ENCODE data around the gene ANKRD2.

Gene ANKRD2

DNA sequence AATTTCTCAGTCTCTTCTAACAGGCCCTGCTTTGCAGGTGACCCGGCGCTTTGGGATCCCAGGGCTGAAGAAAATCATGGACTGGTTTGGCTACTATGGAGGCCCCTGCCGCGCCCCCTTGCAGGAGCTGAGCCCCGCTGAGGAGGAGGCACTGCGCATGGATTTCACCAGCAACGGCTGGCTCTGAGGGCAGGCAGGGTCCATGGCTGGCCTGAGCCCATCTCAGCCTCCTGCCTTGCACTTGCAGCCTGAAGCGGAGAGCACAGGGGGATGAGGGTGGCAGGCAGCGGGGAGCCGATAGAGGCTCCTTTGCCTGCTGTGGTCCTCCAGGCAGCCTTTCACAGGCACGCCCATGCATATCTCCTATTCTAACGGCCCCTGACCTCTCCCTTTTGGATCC is 38.9 kb downstream of the ANKRD2 start:
- no peak for TF ChIP-seq REST (IDR thresholded peaks at IDR 0.05; ENCODE audit: low read depth)
- TF ChIP-seq NFIC (IDR thresholded peaks at IDR 0.05) = no peak
- no peak for TF ChIP-seq CREB1 (IDR thresholded peaks at IDR 0.05; ENCODE audit: low read depth)
- no peak for TF ChIP-seq MAX (IDR thresholded peaks at IDR 0.05)
- no peak for TF ChIP-seq TCF12 (IDR thresholded peaks at IDR 0.05; ENCODE audit: low read depth)

- no peak for TF ChIP-seq YY1 (IDR thresholded peaks at IDR 0.05; ENCODE audit: low read depth)
- TF ChIP-seq, protein P1, sequence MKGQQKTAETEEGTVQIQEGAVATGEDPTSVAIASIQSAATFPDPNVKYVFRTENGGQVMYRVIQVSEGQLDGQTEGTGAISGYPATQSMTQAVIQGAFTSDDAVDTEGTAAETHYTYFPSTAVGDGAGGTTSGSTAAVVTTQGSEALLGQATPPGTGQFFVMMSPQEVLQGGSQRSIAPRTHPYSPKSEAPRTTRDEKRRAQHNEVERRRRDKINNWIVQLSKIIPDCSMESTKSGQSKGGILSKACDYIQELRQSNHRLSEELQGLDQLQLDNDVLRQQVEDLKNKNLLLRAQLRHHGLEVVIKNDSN (IDR thresholded peaks at IDR 0.05) = no peak
- TF ChIP-seq NFIC (IDR thresholded peaks at IDR 0.05) = no peak
- TF ChIP-seq TEAD4 (IDR thresholded peaks at IDR 0.05) = no peak
- TF ChIP-seq TAF1 (IDR thresholded peaks at IDR 0.05; ENCODE audit: low read depth) = no peak
- no peak for TF ChIP-seq FOXM1 (IDR thresholded peaks at IDR 0.05; ENCODE audit: borderline replicate concordance, low read depth)
- peak; percentile 87 for TF ChIP-seq RAD21 (IDR thresholded peaks at IDR 0.05; ENCODE audit: low read depth)
- TF ChIP-seq REST (IDR thresholded peaks at IDR 0.05; ENCODE audit: low read depth) = no peak
- no peak for TF ChIP-seq CREB1 (IDR thresholded peaks at IDR 0.05; ENCODE audit: low read depth)
Measured at GRCh38 chr10:97612386-97612785, 39.8 kb downstream of the ANKRD2 start.

DNA sequence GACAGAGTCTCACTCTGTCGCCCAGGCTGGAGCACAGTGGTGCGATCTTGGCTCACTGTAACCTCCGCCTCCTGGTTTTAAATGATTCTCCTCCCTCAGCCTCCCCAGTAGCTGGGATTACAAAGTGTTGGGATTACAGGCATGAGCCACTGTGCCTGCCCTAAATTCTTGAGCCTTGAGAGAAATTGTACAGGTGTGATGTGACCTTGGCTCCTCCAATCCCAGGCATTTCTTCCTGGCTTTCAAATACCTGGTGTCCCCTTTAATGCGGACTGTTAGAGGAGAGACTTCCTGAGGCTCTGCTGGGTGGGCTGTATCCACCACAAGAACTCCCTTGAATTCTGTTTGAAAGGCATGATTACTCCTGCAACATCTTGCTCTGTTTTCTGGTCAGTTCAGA is 45.7 kb downstream of the ANKRD2 start:
- TF ChIP-seq FOXM1 (IDR thresholded peaks at IDR 0.05; ENCODE audit: borderline replicate concordance, low read depth) (no peak), EGR1 (IDR thresholded peaks at IDR 0.05) (no peak), CREB1 (IDR thresholded peaks at IDR 0.05; ENCODE audit: low read depth) (no peak), RAD21 (IDR thresholded peaks at IDR 0.05; ENCODE audit: low read depth) (no peak), TEAD4 (IDR thresholded peaks at IDR 0.05) (no peak), YY1 (IDR thresholded peaks at IDR 0.05; ENCODE audit: low read depth) (no peak), TCF12 (IDR thresholded peaks at IDR 0.05; ENCODE audit: low read depth) (no peak), REST (IDR thresholded peaks at IDR 0.05; ENCODE audit: low read depth) (no peak), ZBTB7A (IDR thresholded peaks at IDR 0.05; ENCODE audit: low read depth) (no peak), MAX (IDR thresholded peaks at IDR 0.05) (no peak), TAF1 (IDR thresholded peaks at IDR 0.05; ENCODE audit: low read depth) (no peak), CEBPB (IDR thresholded peaks at IDR 0.05) (no peak), EP300 (IDR thresholded peaks at IDR 0.05; ENCODE audit: borderline replicate concordance) (no peak), NFIC (IDR thresholded peaks at IDR 0.05) (no peak)
- TF ChIP-seq, protein P1 (IDR thresholded peaks at IDR 0.05) = no peak

GRCh38 chr10:97618733-97619132 is 46.2 kb downstream of the ANKRD2 start:
- no peak for TF ChIP-seq EGR1 (IDR thresholded peaks at IDR 0.05)
- TF ChIP-seq YY1 (IDR thresholded peaks at IDR 0.05; ENCODE audit: low read depth) = no peak
- no peak for TF ChIP-seq MAX (IDR thresholded peaks at IDR 0.05)
- no peak for TF ChIP-seq TEAD4 (IDR thresholded peaks at IDR 0.05)
- no peak for TF ChIP-seq CREB1 (IDR thresholded peaks at IDR 0.05; ENCODE audit: low read depth)
- TF ChIP-seq FOXM1 (IDR thresholded peaks at IDR 0.05; ENCODE audit: borderline replicate concordance, low read depth) = no peak
- TF ChIP-seq NFIC (IDR thresholded peaks at IDR 0.05) = no peak
- no peak for TF ChIP-seq ZBTB7A (IDR thresholded peaks at IDR 0.05; ENCODE audit: low read depth)
- TF ChIP-seq EP300 (IDR thresholded peaks at IDR 0.05; ENCODE audit: borderline replicate concordance) = no peak
- TF ChIP-seq TAF1 (IDR thresholded peaks at IDR 0.05; ENCODE audit: low read depth) = no peak
- TF ChIP-seq CEBPB (IDR thresholded peaks at IDR 0.05) = no peak
- no peak for TF ChIP-seq REST (IDR thresholded peaks at IDR 0.05; ENCODE audit: low read depth)
- no peak for TF ChIP-seq TCF12 (IDR thresholded peaks at IDR 0.05; ENCODE audit: low read depth)
- no peak for TF ChIP-seq RAD21 (IDR thresholded peaks at IDR 0.05; ENCODE audit: low read depth)
- TF ChIP-seq, protein P1 (IDR thresholded peaks at IDR 0.05) = no peak

Data from Ishikawa (cell line).